Trophoblast cell (in vitro differentiated cells and primary cell): ENCODE measurements around the gene MOB3C.

Experiments
- DNase-seq, 2 donors: peaks; one replicate each; pipeline ENCODE4 v3.0.0-alpha.2; 2016
- H2AFZ ChIP-seq: 2 replicates; pipeline ENCODE4 v1.6.1; 2013; ENCODE audit warnings: low read length, moderate library complexity, mild to moderate bottlenecking; ENCODE audit not compliant: insufficient read depth, poor library complexity
- H2AK5ac ChIP-seq: 2 replicates; pipeline ENCODE4 v1.6.1; 2013; ENCODE audit warnings: mild to moderate bottlenecking, low read length
- H2BK120ac ChIP-seq: 2 replicates; pipeline ENCODE4 v1.6.1; 2013; ENCODE audit warnings: low read length, mild to moderate bottlenecking, moderate library complexity; ENCODE audit not compliant: insufficient read depth, poor library complexity
- H2BK12ac ChIP-seq: 2 replicates; pipeline ENCODE4 v1.6.1; 2013; ENCODE audit warnings: mild to moderate bottlenecking, low read length, moderate library complexity
- H2BK5ac ChIP-seq: 2 replicates; pipeline ENCODE4 v1.6.1; 2013; ENCODE audit warnings: low read length, low read depth, moderate library complexity, mild to moderate bottlenecking; ENCODE audit not compliant: poor library complexity
- H3K14ac ChIP-seq: 2 replicates; pipeline ENCODE4 v1.6.1; 2013; ENCODE audit warnings: mild to moderate bottlenecking, low read length
- H3K18ac ChIP-seq: 2 replicates; pipeline ENCODE4 v1.6.1; 2013; ENCODE audit warnings: mild to moderate bottlenecking, low read length
- H3K23ac ChIP-seq: 2 replicates; pipeline ENCODE4 v1.6.1; 2013; ENCODE audit warnings: low read length
- H3K27ac ChIP-seq: 2 replicates; pipeline ENCODE4 v1.5.1; 2013; ENCODE audit warnings: low read depth, mild to moderate bottlenecking, inconsistent platforms, low read length, moderate library complexity
- H3K27me3 ChIP-seq: 2 replicates; pipeline ENCODE4 v1.6.1; 2013; ENCODE audit warnings: inconsistent platforms, mild to moderate bottlenecking, low read length, moderate library complexity; ENCODE audit not compliant: insufficient read depth
- H3K36me3 ChIP-seq, 2 experiments: 1 replicate in 1 of 2; 2 replicates in 1 of 2; pipeline ENCODE4 v1.6.1; 2013; ENCODE audit warnings: low read length in 2 of 2, mild to moderate bottlenecking in 2 of 2, moderate library complexity in 1 of 2; ENCODE audit not compliant: insufficient read depth in 2 of 2, control insufficient read depth in 1 of 2
- H3K4ac ChIP-seq: 2 replicates; pipeline ENCODE4 v1.6.1; 2013; ENCODE audit warnings: low read depth, mild to moderate bottlenecking, low read length, moderate library complexity
- H3K4me1 ChIP-seq, 2 experiments: 1 replicate in 1 of 2; 2 replicates in 1 of 2; pipeline ENCODE4 v1.6.1; 2013; ENCODE audit warnings: low read length in 2 of 2, mild to moderate bottlenecking in 2 of 2, moderate library complexity in 1 of 2; ENCODE audit not compliant: insufficient read depth in 2 of 2, control insufficient read depth in 1 of 2
- H3K4me2 ChIP-seq: 2 replicates; pipeline ENCODE4 v1.6.1; 2013; ENCODE audit warnings: inconsistent platforms, mild to moderate bottlenecking, low read length, moderate library complexity
- H3K4me3 ChIP-seq: 2 replicates; pipeline ENCODE4 v1.5.1; 2013; ENCODE audit warnings: mild to moderate bottlenecking, low read depth, low read length, inconsistent platforms
- H3K79me1 ChIP-seq: one replicate; pipeline ENCODE4 v1.6.1; 2013; ENCODE audit warnings: low read length
- H3K79me2 ChIP-seq: 2 replicates; pipeline ENCODE4 v1.6.1; 2013; ENCODE audit warnings: low read length, mild to moderate bottlenecking; ENCODE audit not compliant: control insufficient read depth, insufficient read depth, poor library complexity
- H3K9ac ChIP-seq: 2 replicates; pipeline ENCODE4 v1.6.1; 2013; ENCODE audit warnings: mild to moderate bottlenecking, low read length
- H3K9me3 ChIP-seq: 2 replicates; pipeline ENCODE4 v1.6.1; 2013; ENCODE audit warnings: low read depth, mild to moderate bottlenecking, control low read depth, inconsistent platforms, low read length; ENCODE audit not compliant: insufficient read depth
- H4K12ac ChIP-seq: 2 replicates; pipeline ENCODE4 v1.6.1; 2013; ENCODE audit warnings: low read depth, mild to moderate bottlenecking, low read length, moderate library complexity
- H4K8ac ChIP-seq: 2 replicates; pipeline ENCODE4 v1.6.1; 2013; ENCODE audit warnings: low read depth, mild to moderate bottlenecking, low read length, moderate library complexity
- H4K91ac ChIP-seq: one replicate; pipeline ENCODE4 v1.6.1; 2013; ENCODE audit warnings: low read depth, mild to moderate bottlenecking, low read length, moderate library complexity
- WGBS: extraction: QIAGEN DNeasy Blood & Tissue Kit; methylation state at CpG from one replicate; pipeline ENCODE4 v1.1.7; 2013; ENCODE audit warnings: missing lambda C conversion rate; ENCODE audit not compliant: insufficient read length, insufficient coverage; ENCODE audit errors: extremely low coverage; 5-methylcytosine and 5-hydroxymethylcytosine counted together

The MOB3C gene

GRCh38 chr1:46558966-46559365 is 57.6 kb downstream of the MOB3C start:
- Histone ChIP-seq H3K27me3 (no peaks in the 10 kb centered on the region), H3K79me1 (no peaks in the 10 kb centered on the region), H4K12ac (no peak overlapping the region), H3K23ac (no peak overlapping the region), H3K27ac (no peak overlapping the region), H4K8ac (no peak overlapping the region), H3K4me3 (no peak overlapping the region), H2BK5ac (no peak overlapping the region), H4K91ac (no peak overlapping the region), H2AK5ac (no peak overlapping the region), H3K4me2 (no peak overlapping the region), H2BK12ac (no peak overlapping the region), H3K36me3 (peaks cover 19 to 36% of the 10 kb centered on the region in 2 experiments), H3K9ac (no peak overlapping the region), H3K18ac (no peak overlapping the region), H3K4me1 (no peaks in the 10 kb centered on the region), H3K4ac (no peak overlapping the region), H2BK120ac (no peak overlapping the region), H3K79me2 (no peaks in the 10 kb centered on the region), H3K14ac (no peak overlapping the region), H2AFZ (no peak overlapping the region), H3K9me3 (no peaks in the 10 kb centered on the region)
- DNase-seq = no peak
- no CpG with 5 or more reads among the region's 8 CpGs for WGBS

GRCh38 chr1:46558141-46558963 is 58.3 kb downstream of the MOB3C start:
- no peak overlapping the region for H3K4me2 ChIP-seq
- no peak overlapping the region for H3K23ac ChIP-seq
- H3K9ac ChIP-seq = no peak overlapping the region
- no peak overlapping the region for H2AFZ ChIP-seq
- H2BK120ac ChIP-seq = no peak overlapping the region
- H3K9me3 ChIP-seq = no peaks in the 10 kb centered on the region
- no peak overlapping the region for H3K14ac ChIP-seq
- no peak for DNase-seq
- no CpG with 5 or more reads among the region's 20 CpGs for WGBS
- no peaks in the 10 kb centered on the region for H3K79me1 ChIP-seq
- no peak overlapping the region for H3K18ac ChIP-seq
- no peaks in the 10 kb centered on the region for H3K4me1 ChIP-seq
- H3K36me3 ChIP-seq = peaks cover 19 to 36% of the 10 kb centered on the region in 2 experiments
- H3K4me3 ChIP-seq = no peak overlapping the region
- H4K12ac ChIP-seq = no peak overlapping the region
- H4K91ac ChIP-seq = no peak overlapping the region
- no peaks in the 10 kb centered on the region for H3K27me3 ChIP-seq
- no peak overlapping the region for H3K4ac ChIP-seq
- H3K79me2 ChIP-seq = no peaks in the 10 kb centered on the region
- no peak overlapping the region for H3K27ac ChIP-seq
- H2BK12ac ChIP-seq = no peak overlapping the region
- no peak overlapping the region for H2AK5ac ChIP-seq
- H2BK5ac ChIP-seq = no peak overlapping the region
- no peak overlapping the region for H4K8ac ChIP-seq
